ENCODE measurements around the gene TAGAP.

Gene TAGAP

DNA sequence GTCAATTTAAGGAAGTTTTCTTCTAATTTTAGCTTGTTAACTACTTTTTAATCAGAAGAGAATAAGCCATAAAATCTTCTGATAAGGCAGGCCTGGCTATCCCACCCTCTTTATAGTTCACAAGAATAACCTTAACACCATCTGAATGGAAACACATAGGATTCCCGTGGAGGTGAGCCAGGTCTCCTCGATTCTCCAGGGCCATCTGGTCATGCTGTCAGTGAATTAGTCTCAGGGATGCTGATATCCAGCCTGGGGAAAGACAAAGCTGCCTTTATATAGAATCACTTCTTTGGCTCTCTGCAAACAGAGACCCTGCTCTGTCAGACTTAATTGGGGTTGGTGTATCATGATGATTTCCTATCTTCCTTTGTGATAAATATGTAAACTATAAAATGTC is 30.1 kb upstream of the TAGAP start:
- no peaks in the 10 kb centered on the region for H3K9me3 ChIP-seq (ENCODE audit: insufficient read depth, low read length)
- no peak overlapping the region for H3K27ac ChIP-seq (ENCODE audit: low read depth, low read length)
- H3K4me2 ChIP-seq (ENCODE audit: low read depth, low read length, poor library complexity, severe bottlenecking), result no peak overlapping the region
- H3K27me3 ChIP-seq (ENCODE audit: low read length), result no peaks in the 10 kb centered on the region
- H3K9ac ChIP-seq (ENCODE audit: low read length), result no peak overlapping the region
- TF ChIP-seq EZH2phosphoT487 (conservative IDR thresholded peaks at IDR 0.05; ENCODE audit: low read length) (no peak), CTCF (IDR thresholded peaks at IDR 0.05; ENCODE audit: insufficient read depth, low read length, poor library complexity, severe bottlenecking) (no peak)
- no peak overlapping the region for H2AFZ ChIP-seq (ENCODE audit: low read depth, low read length, severe bottlenecking)
- no peaks in the 10 kb centered on the region for H4K20me1 ChIP-seq (ENCODE audit: low read depth, low read length)
- H3F3A ChIP-seq (ENCODE audit: insufficient read depth), result no peaks in the 10 kb centered on the region
- H3K4me3 ChIP-seq (ENCODE audit: insufficient read depth, low read length, poor library complexity, severe bottlenecking), result no peak overlapping the region
- H3K36me3 ChIP-seq (ENCODE audit: low read length), result no peaks in the 10 kb centered on the region
- H3K79me2 ChIP-seq (ENCODE audit: insufficient read depth, low read length), result no peaks in the 10 kb centered on the region
- H3K9me2 ChIP-seq (replicated peaks; ENCODE audit: insufficient read depth, low read length), result no peaks in the 10 kb centered on the region

DNA sequence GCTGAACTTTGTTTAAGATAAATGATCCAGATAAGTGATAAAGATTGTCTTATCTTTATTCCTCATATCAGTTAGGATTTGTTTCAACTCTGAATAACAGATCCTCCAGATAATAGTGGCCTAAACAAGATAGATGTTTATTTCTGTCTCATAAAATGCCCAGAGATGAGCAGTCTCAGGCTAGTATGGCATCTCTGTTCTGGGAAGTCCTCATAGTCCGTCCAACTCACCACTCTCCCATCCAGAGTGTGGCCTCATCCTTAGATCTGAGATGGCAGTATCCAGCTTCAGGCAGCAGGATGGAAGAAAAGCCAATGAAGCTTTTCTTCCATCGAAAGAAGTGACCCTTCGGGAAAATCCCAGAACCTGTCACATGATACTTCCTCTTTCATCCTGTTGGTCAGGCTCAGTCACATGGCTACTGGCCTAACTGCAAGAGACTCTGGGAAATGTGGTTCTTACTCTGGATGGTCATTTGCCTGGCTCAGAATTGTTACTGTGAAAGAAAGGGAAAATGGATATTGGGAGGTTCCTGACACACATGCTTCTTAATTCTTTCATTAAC is 29.4 kb upstream of the TAGAP start:
- H3K9me2 ChIP-seq (replicated peaks; ENCODE audit: insufficient read depth, low read length), result no peaks in the 10 kb centered on the region
- no peak for TF ChIP-seq EZH2phosphoT487 (conservative IDR thresholded peaks at IDR 0.05; ENCODE audit: low read length)
- TF ChIP-seq CTCF (IDR thresholded peaks at IDR 0.05; ENCODE audit: insufficient read depth, low read length, poor library complexity, severe bottlenecking), result no peak
- no peak overlapping the region for H3K4me2 ChIP-seq (ENCODE audit: low read depth, low read length, poor library complexity, severe bottlenecking)
- no peak overlapping the region for H3K4me3 ChIP-seq (ENCODE audit: insufficient read depth, low read length, poor library complexity, severe bottlenecking)
- no peaks in the 10 kb centered on the region for H3K27me3 ChIP-seq (ENCODE audit: low read length)
- H3F3A ChIP-seq (ENCODE audit: insufficient read depth), result no peaks in the 10 kb centered on the region
- no peaks in the 10 kb centered on the region for H3K36me3 ChIP-seq (ENCODE audit: low read length)
- no peak overlapping the region for H2AFZ ChIP-seq (ENCODE audit: low read depth, low read length, severe bottlenecking)
- no peaks in the 10 kb centered on the region for H3K9me3 ChIP-seq (ENCODE audit: insufficient read depth, low read length)
- no peak overlapping the region for H3K27ac ChIP-seq (ENCODE audit: low read depth, low read length)
- no peak overlapping the region for H3K9ac ChIP-seq (ENCODE audit: low read length)
- H3K79me2 ChIP-seq (ENCODE audit: insufficient read depth, low read length), result no peaks in the 10 kb centered on the region
- no peaks in the 10 kb centered on the region for H4K20me1 ChIP-seq (ENCODE audit: low read depth, low read length)

- H3K27ac ChIP-seq (ENCODE audit: low read depth, low read length), result no peak overlapping the region
- H3K9me2 ChIP-seq (replicated peaks; ENCODE audit: insufficient read depth, low read length), result no peaks in the 10 kb centered on the region
- H3K4me3 ChIP-seq (ENCODE audit: insufficient read depth, low read length, poor library complexity, severe bottlenecking), result no peak overlapping the region
- no peaks in the 10 kb centered on the region for H3K9me3 ChIP-seq (ENCODE audit: insufficient read depth, low read length)
- no peaks in the 10 kb centered on the region for H3K36me3 ChIP-seq (ENCODE audit: low read length)
- no peaks in the 10 kb centered on the region for H3K79me2 ChIP-seq (ENCODE audit: insufficient read depth, low read length)
- no peak overlapping the region for H3K4me2 ChIP-seq (ENCODE audit: low read depth, low read length, poor library complexity, severe bottlenecking)
- no peaks in the 10 kb centered on the region for H3K27me3 ChIP-seq (ENCODE audit: low read length)
- H3K9ac ChIP-seq (ENCODE audit: low read length), result no peak overlapping the region
- TF ChIP-seq CTCF (IDR thresholded peaks at IDR 0.05; ENCODE audit: insufficient read depth, low read length, poor library complexity, severe bottlenecking), result no peak
- no peak for TF ChIP-seq EZH2phosphoT487 (conservative IDR thresholded peaks at IDR 0.05; ENCODE audit: low read length)
- H3F3A ChIP-seq (ENCODE audit: insufficient read depth), result no peaks in the 10 kb centered on the region
- no peak overlapping the region for H2AFZ ChIP-seq (ENCODE audit: low read depth, low read length, severe bottlenecking)
- no peaks in the 10 kb centered on the region for H4K20me1 ChIP-seq (ENCODE audit: low read depth, low read length)
Observed at GRCh38 chr6:159071843-159072769, 27.3 kb upstream of the TAGAP start.

Measured in SU-DHL-6 (cell line).